Keratinocyte (primary cell): ENCODE data around the gene MAP3K4.

ENCODE experiments used
- CTCF ChIP-seq, 3 experiments: IDR thresholded peaks in 1 of 3; conservative IDR thresholded peaks in 1 of 3; optimal IDR thresholded peaks in 1 of 3; 2 replicates in 2 of 3; 3 replicates in 1 of 3; pipeline versions ENCODE3 to v1.5.1; 2011; ENCODE audit warnings: low read length in 3 of 3, mild to moderate bottlenecking in 3 of 3, moderate library complexity in 2 of 3, control low read depth in 1 of 3, inconsistent platforms in 1 of 3; ENCODE audit not compliant: insufficient read depth in 2 of 3; ENCODE audit errors: extremely low read depth in 1 of 3
- EZH2 ChIP-seq: IDR thresholded peaks from one replicate; pipeline ENCODE4 v1.6.1; 2012; ENCODE audit warnings: inconsistent platforms, mild to moderate bottlenecking, low read length, moderate library complexity

GRCh38 chr6:160978141-160978901, 13.2 kb upstream of the MAP3K4 start:
- TF ChIP-seq CTCF (optimal IDR thresholded peaks at IDR 0.05 in 1 of 3, IDR thresholded peaks at IDR 0.05 in 1 of 3, conservative IDR thresholded peaks at IDR 0.05 in 1 of 3; ENCODE audit: extremely low read depth in 1 of 3, insufficient read depth in 2 of 3, low read length in 3 of 3): no peak
- TF ChIP-seq EZH2: no peak
